Nephron progenitor cell (in vitro differentiated cells): ENCODE results near the gene GUF1.

Experiments
- DNase-seq: peaks from one replicate; pipeline ENCODE4 v3.0.0; 2021
- H3K27ac Mint-ChIP-seq: 2 replicates; pipeline ENCODE4 v1.8.0; 2021; ENCODE audit warnings: mild to moderate bottlenecking, moderate library complexity, mixed read lengths
- H3K27me3 Mint-ChIP-seq: 2 replicates; pipeline ENCODE4 v1.8.0; 2021; ENCODE audit warnings: mild to moderate bottlenecking, low read depth, mixed read lengths; ENCODE audit not compliant: poor library complexity
- H3K36me3 Mint-ChIP-seq: 2 replicates; pipeline ENCODE4 v1.8.0; 2021; ENCODE audit warnings: low read depth, mixed read lengths
- H3K4me1 Mint-ChIP-seq: 2 replicates; pipeline ENCODE4 v1.8.0; 2021; ENCODE audit warnings: mixed read lengths
- H3K4me3 Mint-ChIP-seq: 2 replicates; pipeline ENCODE4 v1.8.0; 2021; ENCODE audit warnings: mild to moderate bottlenecking, moderate library complexity, mixed read lengths
- H3K9me3 Mint-ChIP-seq: 2 replicates; pipeline ENCODE4 v1.8.0; 2021; ENCODE audit warnings: mild to moderate bottlenecking, moderate library complexity, mixed read lengths
- CTCF ChIP-seq: fragments of 200-600 bp; sonication (generic); IDR thresholded peaks from 2 replicates; pipeline ENCODE4 v1.5.0; 2021; ENCODE audit warnings: antibody characterized with exemption

The GUF1 gene

GRCh38 chr4:44646151-44646550, 32.1 kb upstream of the GUF1 start:
- Mint-ChIP-seq H3K27me3 (peaks cover 3% of the 10 kb centered on the region), H3K27ac (no peak overlapping the region), H3K4me1 (no peaks in the 10 kb centered on the region), H3K4me3 (no peak overlapping the region), H3K36me3 (no peaks in the 10 kb centered on the region), H3K9me3 (peaks cover 25% of the 10 kb centered on the region)
- DNase-seq, result no peak
- TF ChIP-seq CTCF, result no peak

GRCh38 chr4:44651425-44651824, 26.8 kb upstream of the GUF1 start, which contains the start of gene YIPF7:
Gene YIPF7 (minus strand): TSS chr4:44651625. CDS start chr4:44650100, 1,525 bp downstream.
- no peak for TF ChIP-seq CTCF
- H3K4me3 Mint-ChIP-seq, result no peak within 1 kb of the TSS
- peaks cover 10% of the 10 kb centered on the region for H3K27me3 Mint-ChIP-seq
- H3K4me1 Mint-ChIP-seq, result no peaks in the 10 kb centered on the region
- no peaks in the 10 kb centered on the region for H3K9me3 Mint-ChIP-seq
- no peak for DNase-seq
- H3K27ac Mint-ChIP-seq, result no peak within 1 kb of the TSS
- no peaks in the 10 kb centered on the region for H3K36me3 Mint-ChIP-seq

GRCh38 chr4:44652002-44652401, 26.2 kb upstream of the GUF1 start:
- Mint-ChIP-seq H3K4me1 (no peaks in the 10 kb centered on the region), H3K4me3 (no peak overlapping the region), H3K27ac (no peak overlapping the region), H3K36me3 (no peaks in the 10 kb centered on the region), H3K27me3 (peaks cover 10% of the 10 kb centered on the region), H3K9me3 (no peaks in the 10 kb centered on the region)
- TF ChIP-seq CTCF, result no peak
- DNase-seq, result no peak

GRCh38 chr4:44660396-44660795, 17.8 kb upstream of the GUF1 start:
- H3K4me3 Mint-ChIP-seq, result no peak overlapping the region
- TF ChIP-seq CTCF, result no peak
- no peaks in the 10 kb centered on the region for H3K9me3 Mint-ChIP-seq
- peaks cover 2% of the 10 kb centered on the region for H3K27me3 Mint-ChIP-seq
- no peaks in the 10 kb centered on the region for H3K36me3 Mint-ChIP-seq
- DNase-seq, result no peak
- H3K4me1 Mint-ChIP-seq, result no peaks in the 10 kb centered on the region
- no peak overlapping the region for H3K27ac Mint-ChIP-seq

- no peaks in the 10 kb centered on the region for H3K4me1 Mint-ChIP-seq
- no peaks in the 10 kb centered on the region for H3K9me3 Mint-ChIP-seq
- H3K4me3 Mint-ChIP-seq, result no peak overlapping the region
- TF ChIP-seq CTCF, result no peak
- no peaks in the 10 kb centered on the region for H3K36me3 Mint-ChIP-seq
- H3K27me3 Mint-ChIP-seq, result peaks cover 2% of the 10 kb centered on the region
- H3K27ac Mint-ChIP-seq, result no peak overlapping the region
- no peak for DNase-seq
Measured at GRCh38 chr4:44661940-44662622, 16.1 kb upstream of the GUF1 start.

GRCh38 chr4:44662623-44663005, 15.6 kb upstream of the GUF1 start:
- no peaks in the 10 kb centered on the region for H3K4me1 Mint-ChIP-seq
- H3K36me3 Mint-ChIP-seq, result no peaks in the 10 kb centered on the region
- H3K9me3 Mint-ChIP-seq, result no peaks in the 10 kb centered on the region
- no peak for DNase-seq
- H3K4me3 Mint-ChIP-seq, result no peak overlapping the region
- peaks cover 2% of the 10 kb centered on the region for H3K27me3 Mint-ChIP-seq
- H3K27ac Mint-ChIP-seq, result no peak overlapping the region
- TF ChIP-seq CTCF, result no peak
